Epithelial cell of esophagus (primary cell): ENCODE results near the gene CHMP5.

Source experiments
- DNase-seq: peaks from one replicate; pipeline ENCODE4 v3.0.0; 2010; ENCODE audit warnings: low read depth
- H3K4me3 ChIP-seq: 2 replicates; pipeline ENCODE4 v1.5.1; 2011; ENCODE audit warnings: mild to moderate bottlenecking, low read length, control low read depth
- CTCF ChIP-seq: IDR thresholded peaks from 2 replicates; pipeline ENCODE4 v1.5.1; 2011; ENCODE audit warnings: low read depth, mild to moderate bottlenecking, low read length, control low read depth, inconsistent platforms; ENCODE audit not compliant: insufficient read depth; ENCODE audit errors: missing control alignments

CHMP5 gene

GRCh38 chr9:33250458-33250995 lies 14.3 kb upstream of the CHMP5 start:
- DNase-seq, result peak; percentile 84
- no peak overlapping the region for H3K4me3 ChIP-seq

GRCh38 chr9:33254211-33254610 lies 10.6 kb upstream of the CHMP5 start:
- no peak for DNase-seq
- no peak overlapping the region for H3K4me3 ChIP-seq
- TF ChIP-seq CTCF, result no peak

More at GRCh38 chr9:33250458-33250995, 14.3 kb upstream of the CHMP5 start:
- TF ChIP-seq CTCF, result no peak

- H3K4me3 ChIP-seq, result no peak overlapping the region
- no peak for TF ChIP-seq CTCF
- DNase-seq, result no peak
Measured at GRCh38 chr9:33255014-33255413, 9.8 kb upstream of the CHMP5 start.

- TF ChIP-seq CTCF, result no peak
- H3K4me3 ChIP-seq, result no peak overlapping the region
- DNase-seq, result peak; percentile 42
Measured at GRCh38 chr9:33255471-33255870, 9.4 kb upstream of the CHMP5 start.

GRCh38 chr9:33256236-33256635 lies 8.6 kb upstream of the CHMP5 start:
- no peak for DNase-seq
- no peak for TF ChIP-seq CTCF
- no peak overlapping the region for H3K4me3 ChIP-seq

- H3K4me3 ChIP-seq, result no peak overlapping the region
- TF ChIP-seq CTCF, result no peak
- DNase-seq, result no peak
Measured at GRCh38 chr9:33257276-33257675, 7.6 kb upstream of the CHMP5 start.

- H3K4me3 ChIP-seq, result no peak overlapping the region
- TF ChIP-seq CTCF, result no peak
- no peak for DNase-seq
Measured at GRCh38 chr9:33260372-33260771, 4.5 kb upstream of the CHMP5 start.
